SU-DHL-6 (cell line): ENCODE measurements around the gene FAT1.

Source experiments
- H2AFZ ChIP-seq: fragments of 200-600 bp; sonication (generic); 2 replicates; pipeline ENCODE4 v1.6.1; 2014; ENCODE audit warnings: low read depth, mild to moderate bottlenecking, moderate library complexity, mixed read lengths, antibody characterized with exemption, low read length; ENCODE audit not compliant: severe bottlenecking
- H3F3A ChIP-seq: fragments of 200-600 bp; shearing (Covaris generic); 2 replicates; pipeline ENCODE4 v1.6.0; 2016; ENCODE audit warnings: antibody characterized with exemption, mild to moderate bottlenecking; ENCODE audit not compliant: insufficient read depth
- H3K27ac ChIP-seq: fragments of 200-600 bp; sonication (generic); 2 replicates; pipeline ENCODE4 v1.5.1; 2016; ENCODE audit warnings: low read depth, mild to moderate bottlenecking, low read length, moderate library complexity, mixed read lengths
- H3K27me3 ChIP-seq: fragments of 200-600 bp; sonication (generic), shearing (Covaris generic); 2 replicates; pipeline ENCODE4 v1.6.0; 2014; ENCODE audit warnings: mild to moderate bottlenecking, low read length
- H3K36me3 ChIP-seq: fragments of 200-600 bp; sonication (generic); 2 replicates; pipeline ENCODE4 v1.6.1; 2014; ENCODE audit warnings: mild to moderate bottlenecking, low read length, mixed read lengths
- H3K4me2 ChIP-seq: fragments of 300-600, 200-600 bp; shearing (Covaris generic), sonication (generic); 2 replicates; pipeline ENCODE4 v1.6.0; 2014; ENCODE audit warnings: low read length, low read depth, mild to moderate bottlenecking; ENCODE audit not compliant: poor library complexity, severe bottlenecking
- H3K4me3 ChIP-seq: fragments of 200-600 bp; sonication (generic); 2 replicates; pipeline ENCODE4 v1.5.1; 2014; ENCODE audit warnings: antibody characterized with exemption, low read length, mild to moderate bottlenecking, mixed read lengths; ENCODE audit not compliant: insufficient read depth, poor library complexity, severe bottlenecking
- H3K79me2 ChIP-seq: fragments of 200-600 bp; sonication (generic); 2 replicates; pipeline ENCODE4 v1.6.1; 2014; ENCODE audit warnings: mild to moderate bottlenecking, low read length, moderate library complexity; ENCODE audit not compliant: insufficient read depth
- H3K9ac ChIP-seq: fragments of 200-600 bp; sonication (generic); 2 replicates; pipeline ENCODE4 v1.7.0; 2014; ENCODE audit warnings: mild to moderate bottlenecking, low read length
- H3K9me2 ChIP-seq: fragments of 200-600 bp; sonication (generic); replicated peaks from 2 replicates; pipeline ENCODE4 v1.6.1; 2014; ENCODE audit warnings: low read length; ENCODE audit not compliant: insufficient read depth
- H3K9me3 ChIP-seq: fragments of 200-600 bp; sonication (generic); 2 replicates; pipeline ENCODE4 v1.6.1; 2014; ENCODE audit warnings: low read length, mixed read lengths; ENCODE audit not compliant: insufficient read depth
- H4K20me1 ChIP-seq: fragments of 200-600 bp; sonication (generic); 2 replicates; pipeline ENCODE4 v1.6.1; 2014; ENCODE audit warnings: low read depth, mild to moderate bottlenecking, antibody characterized with exemption, low read length, moderate library complexity, mixed read lengths
- CTCF ChIP-seq: fragments of 200-600 bp; sonication (generic); IDR thresholded peaks from one replicate; pipeline ENCODE4 v1.5.1; 2017; ENCODE audit warnings: antibody characterized with exemption, mild to moderate bottlenecking, low read length, moderate library complexity; ENCODE audit not compliant: insufficient read depth, poor library complexity, severe bottlenecking
- EZH2phosphoT487 ChIP-seq: fragments of 200-600 bp; sonication (generic), shearing (Covaris generic); conservative IDR thresholded peaks from 2 replicates; pipeline ENCODE4 v1.6.1; 2018; ENCODE audit warnings: mild to moderate bottlenecking, antibody characterized with exemption, low read length, moderate library complexity, mixed read lengths

FAT1 gene

GRCh38 chr4:186701788-186702187 lies 21.9 kb downstream of the FAT1 start:
- no peak overlapping the region for H3K9ac ChIP-seq
- H3K9me2 ChIP-seq = no peaks in the 10 kb centered on the region
- H3K4me2 ChIP-seq = no peak overlapping the region
- no peaks in the 10 kb centered on the region for H4K20me1 ChIP-seq
- H3F3A ChIP-seq = no peaks in the 10 kb centered on the region
- no peak overlapping the region for H3K27ac ChIP-seq
- H3K4me3 ChIP-seq = no peak overlapping the region
- no peak for TF ChIP-seq EZH2phosphoT487
- TF ChIP-seq CTCF = no peak
- no peaks in the 10 kb centered on the region for H3K79me2 ChIP-seq
- no peaks in the 10 kb centered on the region for H3K9me3 ChIP-seq
- H2AFZ ChIP-seq = no peak overlapping the region
- no peaks in the 10 kb centered on the region for H3K36me3 ChIP-seq
- no peaks in the 10 kb centered on the region for H3K27me3 ChIP-seq

GRCh38 chr4:186701273-186701672 lies 22.4 kb downstream of the FAT1 start:
- Histone ChIP-seq H3K27me3 (no peaks in the 10 kb centered on the region), H3K79me2 (no peaks in the 10 kb centered on the region), H3K36me3 (no peaks in the 10 kb centered on the region), H3K9ac (no peak overlapping the region), H3K4me3 (no peak overlapping the region), H3K9me2 (no peaks in the 10 kb centered on the region), H3K27ac (no peak overlapping the region), H3K9me3 (no peaks in the 10 kb centered on the region), H3F3A (no peaks in the 10 kb centered on the region), H2AFZ (no peak overlapping the region), H3K4me2 (no peak overlapping the region), H4K20me1 (no peaks in the 10 kb centered on the region)
- TF ChIP-seq EZH2phosphoT487 = no peak

- no peak overlapping the region for H3K9ac ChIP-seq
- no peaks in the 10 kb centered on the region for H4K20me1 ChIP-seq
Observed at GRCh38 chr4:186700746-186701145, 22.9 kb downstream of the FAT1 start.

More at GRCh38 chr4:186700746-186701145, 22.9 kb downstream of the FAT1 start:
- Histone ChIP-seq H3K4me3 (no peak overlapping the region), H2AFZ (no peak overlapping the region), H3K9me2 (no peaks in the 10 kb centered on the region), H3K79me2 (no peaks in the 10 kb centered on the region), H3K36me3 (no peaks in the 10 kb centered on the region), H3K4me2 (no peak overlapping the region), H3K9me3 (no peaks in the 10 kb centered on the region), H3K27ac (no peak overlapping the region), H3K27me3 (no peaks in the 10 kb centered on the region), H3F3A (no peaks in the 10 kb centered on the region)
- TF ChIP-seq CTCF (no peak), EZH2phosphoT487 (no peak)
